CD8-positive, alpha-beta memory T cell (primary cell): ENCODE results near the gene DPAGT1. TPM values are rescaled to one million over a fixed set of nuclear protein-coding genes. Genes with fewer than 3 reads are reported as not detected.
"Not testable (repeated sequence)": the region's sequence is repeated elsewhere in the genome, so short reads cannot be mapped to it uniquely, and the experiment has no call there.

Source experiments
- CTCF ChIA-PET: fragments of 350-600 bp; sonication (Branson Sonifier 250); formaldehyde crosslinking; loops from one replicate; lab custom pipeline; 2021; ENCODE audit warnings: antibody characterized with exemption; lab: Charles Lee
- POLR2A ChIA-PET: fragments of 350-600 bp; sonication (Branson Sonifier 250); formaldehyde crosslinking; loops from one replicate; lab custom pipeline; 2021; ENCODE audit warnings: antibody characterized with exemption; lab: Charles Lee
- DNase-seq, 5 donors: peaks; one replicate each; pipeline versions ENCODE4 v3.0.0 to v3.0.0-alpha.2; 2020 to 2022; ENCODE audit warnings: mixed read lengths in 1 of 5
- H3K27ac ChIP-seq: one replicate; pipeline ENCODE4 v1.7.0; 2013; ENCODE audit warnings: low read depth, mild to moderate bottlenecking, low read length, moderate library complexity
- H3K27me3 ChIP-seq: 2 replicates; pipeline ENCODE4 v1.7.0; 2013; ENCODE audit warnings: low read length, mild to moderate bottlenecking; ENCODE audit not compliant: insufficient read depth, poor library complexity, severe bottlenecking
- H3K36me3 ChIP-seq: 2 replicates; pipeline ENCODE4 v1.7.0; 2013; ENCODE audit warnings: mild to moderate bottlenecking, low read length, moderate library complexity; ENCODE audit not compliant: insufficient read depth
- H3K4me1 ChIP-seq: 2 replicates; pipeline ENCODE4 v1.7.0; 2013; ENCODE audit warnings: mild to moderate bottlenecking, low read length, moderate library complexity; ENCODE audit not compliant: insufficient read depth
- H3K4me3 ChIP-seq: 2 replicates; pipeline ENCODE4 v1.7.0; 2013; ENCODE audit warnings: mild to moderate bottlenecking, low read length
- H3K9me3 ChIP-seq: 2 replicates; pipeline ENCODE4 v1.7.0; 2013; ENCODE audit warnings: mild to moderate bottlenecking, low read length
- H3K27ac Mint-ChIP-seq, 8 donors: one replicate each; pipeline ENCODE4 v1.8.0; 2020 to 2021; ENCODE audit warnings: mixed read lengths in 8 of 8, mild to moderate bottlenecking in 6 of 8, inconsistent platforms in 3 of 8, moderate library complexity in 3 of 8
- H3K27me3 Mint-ChIP-seq, 2 donors: one replicate each; pipeline ENCODE4 v1.8.0; 2020 to 2021; ENCODE audit warnings: mixed read lengths in 2 of 2, mild to moderate bottlenecking in 1 of 2, moderate library complexity in 1 of 2
- H3K36me3 Mint-ChIP-seq, 3 donors: one replicate each; pipeline ENCODE4 v1.8.0; 2020 to 2021; ENCODE audit warnings: mixed read lengths in 3 of 3, inconsistent platforms in 1 of 3, mild to moderate bottlenecking in 1 of 3
- H3K4me1 Mint-ChIP-seq, 3 donors: one replicate each; pipeline ENCODE4 v1.8.0; 2020 to 2021; ENCODE audit warnings: mixed read lengths in 3 of 3, inconsistent platforms in 1 of 3, mild to moderate bottlenecking in 1 of 3
- H3K4me3 Mint-ChIP-seq, 7 donors: one replicate each; pipeline ENCODE4 v1.8.0; 2020 to 2021; ENCODE audit warnings: mixed read lengths in 7 of 7, mild to moderate bottlenecking in 6 of 7, moderate library complexity in 4 of 7, inconsistent platforms in 2 of 7
- H3K9me3 Mint-ChIP-seq, 5 donors: one replicate each; pipeline ENCODE4 v1.8.0; 2020 to 2022; ENCODE audit warnings: mixed read lengths in 5 of 5, mild to moderate bottlenecking in 3 of 5, moderate library complexity in 2 of 5, inconsistent platforms in 1 of 5
- polyA plus RNA-seq: library from polyadenylated mRNA; unstranded; fragments of 300-500 nt; fragmentation: Illumina TruSeq; gene quantifications from one replicate; pipeline ENCODE4 v1.2.3, GENCODE V29; 2021
- total RNA-seq, 2 experiments: library from RNA; stranded (reverse); gene quantifications; one replicate each; pipeline ENCODE4 v1.2.3, GENCODE V29; 2021

Gene DPAGT1
- total and polyA plus RNA-seq, 3 experiments from 2014 or later = 45.7 to 78.6 (median 69.7) TPM

DNA sequence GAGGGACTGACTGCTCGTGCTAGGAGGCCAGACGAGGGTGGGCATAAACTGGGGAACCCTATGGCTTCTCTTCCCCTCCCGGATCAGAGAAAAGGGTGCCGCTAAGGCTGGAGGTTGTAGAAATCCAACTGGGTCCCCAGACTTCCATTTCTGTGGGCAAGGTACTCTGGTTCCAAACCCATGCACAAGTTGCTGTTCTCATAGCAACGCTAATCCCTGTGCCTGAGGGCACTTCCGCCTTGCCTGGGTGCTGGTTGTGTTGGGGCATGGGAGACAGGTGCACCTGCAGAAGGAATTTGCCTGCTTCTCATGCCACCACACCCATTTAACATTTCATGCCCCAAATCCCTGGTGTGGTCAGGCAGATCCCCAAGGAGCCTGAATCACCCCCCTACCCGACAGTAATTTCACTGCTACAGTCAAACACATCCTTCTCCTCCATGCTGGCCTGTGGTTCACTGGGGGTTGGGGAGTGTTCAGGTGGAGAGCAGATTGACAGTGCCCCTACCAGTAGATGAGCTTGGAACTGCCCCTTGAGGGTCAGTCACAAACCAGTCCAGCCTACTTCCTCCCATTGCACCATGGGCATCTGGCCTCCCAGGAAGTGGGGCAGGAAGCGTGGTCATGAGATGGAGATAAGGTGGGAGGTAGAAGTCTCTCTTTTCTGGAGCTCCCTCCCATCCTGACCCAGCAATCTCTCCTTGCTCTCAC, 6.6 kb upstream of the DPAGT1 start:
- no peaks in the 10 kb centered on the region for H3K27me3 ChIP-seq
- ChIA-PET CTCF (interaction anchor here (1.0 to 1.8 kb wide), 3 partner anchors 14 to 104 kb away, joined by 3 to 5 read pairs (median 3); a partner anchor contains a TSS), POLR2A (interaction anchor here (0.5 to 2.8 kb wide), 5 partner anchors 10 to 40 kb away, joined by 3 to 22 read pairs (median 9); partner anchors contain the start of genes HINFP and VPS11)
- peaks cover 19% of the 10 kb centered on the region for H3K36me3 ChIP-seq
- Mint-ChIP-seq H3K4me3 (peak overlapping the region; percentile 88 to 98 (median 91)), H3K27me3 (no peaks in the 10 kb centered on the region), H3K36me3 (peaks cover 5 to 39% (median 6%) of the 10 kb centered on the region in 3 donors), H3K9me3 (no peaks in the 10 kb centered on the region), H3K4me1 (peaks cover 38 to 48% (median 43%) of the 10 kb centered on the region in 3 donors), H3K27ac (peak overlapping the region; percentile 79 to 93 (median 90))
- peak in 3 of 5 donors; percentile 30 to 58 (median 55) for DNase-seq
- peak overlapping the region; percentile 90 for H3K4me3 ChIP-seq
- peak overlapping the region; percentile 82 for H3K27ac ChIP-seq
- no peaks in the 10 kb centered on the region for H3K9me3 ChIP-seq
- H3K4me1 ChIP-seq = peaks cover 36% of the 10 kb centered on the region

DNA sequence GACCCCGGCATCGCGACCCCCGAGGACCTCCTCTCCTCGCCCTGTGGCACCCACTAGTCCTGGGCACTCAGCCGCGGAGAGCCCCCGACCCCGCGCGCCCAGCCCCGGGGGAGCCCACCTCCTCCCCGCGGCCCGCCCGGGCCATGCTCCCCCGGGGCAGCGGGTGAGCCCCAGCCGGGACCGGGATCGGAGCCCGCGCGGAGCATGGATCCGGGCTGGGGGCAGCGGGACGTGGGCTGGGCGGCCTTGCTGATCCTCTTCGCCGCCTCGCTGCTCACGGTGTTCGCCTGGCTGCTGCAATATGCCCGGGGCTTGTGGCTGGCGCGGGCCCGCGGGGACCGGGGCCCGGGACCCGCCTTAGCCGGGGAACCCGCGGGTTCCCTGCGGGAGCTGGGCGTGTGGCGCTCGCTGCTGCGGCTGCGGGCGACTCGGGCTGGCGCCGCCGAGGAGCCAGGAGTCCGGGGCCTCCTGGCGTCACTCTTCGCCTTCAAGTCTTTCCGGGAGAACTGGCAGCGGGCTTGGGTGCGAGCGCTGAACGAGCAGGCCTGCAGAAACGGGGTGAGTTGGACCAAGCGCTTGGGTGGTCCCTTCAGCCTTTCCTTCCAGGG, 6.0 kb upstream of the DPAGT1 start:
- Mint-ChIP-seq H3K9me3 (no peaks in the 10 kb centered on the region), H3K4me1 (peaks cover 38 to 52% (median 47%) of the 10 kb centered on the region in 3 donors), H3K36me3 (peaks cover 5 to 32% (median 6%) of the 10 kb centered on the region in 3 donors), H3K27ac (peak overlapping the region; percentile 79 to 93 (median 90)), H3K4me3 (peak overlapping the region; percentile 88 to 98 (median 91)), H3K27me3 (no peaks in the 10 kb centered on the region)
- no peaks in the 10 kb centered on the region for H3K27me3 ChIP-seq
- H3K36me3 ChIP-seq = peaks cover 13% of the 10 kb centered on the region
- ChIA-PET CTCF (interaction anchor here (0.7 to 1.2 kb wide), 4 partner anchors 30 to 98 kb away, joined by 3 to 4 read pairs (median 4); partner anchors contain the start of genes CBL and VPS11), POLR2A (interaction anchor here (0.5 to 2.8 kb wide), 6 partner anchors 11 to 90 kb away, joined by 3 to 22 read pairs (median 8); partner anchors contain the start of genes HINFP, RPS25, TRAPPC4 and VPS11)
- H3K27ac ChIP-seq = peak overlapping the region; percentile 82
- peak overlapping the region; percentile 90 for H3K4me3 ChIP-seq
- no peak for DNase-seq
- peaks cover 43% of the 10 kb centered on the region for H3K4me1 ChIP-seq
- no peaks in the 10 kb centered on the region for H3K9me3 ChIP-seq

DNA sequence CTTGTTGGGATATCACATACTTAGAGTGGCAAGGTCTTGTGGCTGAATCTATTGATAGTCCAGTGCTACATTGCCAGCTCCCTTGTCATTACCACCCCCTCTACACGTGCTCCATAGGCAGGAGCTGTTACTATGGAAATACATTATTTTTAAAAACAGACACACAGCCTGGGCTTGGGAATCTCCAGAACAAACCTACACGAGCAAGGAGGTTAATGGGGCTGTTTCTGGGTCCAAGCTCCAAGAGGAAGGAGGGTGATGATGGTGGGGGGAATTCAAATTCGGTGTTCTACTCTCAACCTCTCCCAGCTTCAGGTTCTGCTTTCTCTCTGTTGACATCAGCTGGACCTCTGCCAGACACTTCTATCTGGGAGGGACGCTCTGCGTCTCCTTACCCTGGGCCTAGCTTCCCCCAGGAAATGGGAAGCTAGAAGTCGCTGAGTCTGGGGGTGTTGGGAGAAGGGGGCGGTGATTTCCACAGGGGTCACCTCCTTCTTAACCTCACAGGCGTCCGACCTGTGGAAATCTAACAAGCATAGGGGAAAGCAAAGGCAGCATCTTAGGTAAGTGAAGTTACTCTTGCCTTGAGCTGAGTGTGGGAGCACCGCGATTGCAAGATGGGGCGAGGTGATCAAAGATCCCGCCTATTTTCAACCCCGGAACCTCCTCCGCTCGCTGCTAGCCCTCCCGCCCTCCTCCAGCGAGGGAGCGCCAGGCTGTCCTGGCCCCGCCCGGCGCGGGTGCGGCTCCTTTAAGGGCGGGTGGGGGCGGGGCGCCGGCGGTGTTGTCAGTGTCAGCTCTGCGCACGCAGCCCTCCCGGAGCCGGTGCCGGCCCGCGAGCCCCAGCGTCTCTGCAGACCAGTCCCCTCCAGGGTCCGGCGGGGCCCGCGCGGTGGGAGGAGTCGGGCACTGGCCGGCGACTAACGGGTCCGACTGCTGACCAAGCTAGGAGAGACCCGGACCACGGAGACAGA, 5.2 kb upstream of the DPAGT1 start, which contains the start of gene C2CD2L:
Gene C2CD2L, plus strand, starts transcription at position 781 of the 974 bp plus-strand sequence. CDS start 398 bp downstream, outside the sequence.
- no peaks in the 10 kb centered on the region for H3K9me3 Mint-ChIP-seq

DNA sequence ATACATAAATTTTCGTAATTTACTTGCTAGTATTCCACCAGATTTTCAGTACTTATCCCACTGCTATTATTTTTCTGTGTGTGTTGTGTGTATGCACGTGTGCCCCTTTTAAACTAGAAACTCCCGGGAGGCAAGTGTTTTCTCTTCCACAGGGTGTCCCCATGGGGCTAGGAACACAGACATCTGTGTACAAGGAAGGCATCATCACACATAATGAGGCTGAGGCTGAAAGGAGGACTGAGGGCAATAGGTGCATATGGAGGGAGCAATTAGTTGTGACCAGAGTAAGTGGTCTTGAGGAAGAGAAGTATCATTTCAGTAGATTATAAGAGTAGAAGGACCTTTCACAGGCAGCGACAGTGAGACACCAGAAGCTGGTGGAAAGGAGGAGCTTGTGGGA, 2.1 kb upstream of the DPAGT1 start:
- POLR2A ChIA-PET = no interaction called here
- Histone ChIP-seq H3K4me1 (peaks cover 45% of the 10 kb centered on the region), H3K36me3 (no peaks in the 10 kb centered on the region), H3K27me3 (no peaks in the 10 kb centered on the region), H3K4me3 (no peak overlapping the region), H3K27ac (no peak overlapping the region), H3K9me3 (no peaks in the 10 kb centered on the region)
- H3K4me3 Mint-ChIP-seq = peak overlapping the region in 6 of 7 donors; percentile 49 to 91 (median 72)
- H3K36me3 Mint-ChIP-seq = peaks cover 0 to 22% (median 3%) of the 10 kb centered on the region in 3 donors
- CTCF ChIA-PET = no interaction called here
- peak overlapping the region in 6 of 8 donors; percentile 61 to 86 (median 78) for H3K27ac Mint-ChIP-seq
- no peak for DNase-seq
- H3K9me3 Mint-ChIP-seq = no peaks in the 10 kb centered on the region
- no peaks in the 10 kb centered on the region for H3K27me3 Mint-ChIP-seq
- H3K4me1 Mint-ChIP-seq = peaks cover 48 to 65% (median 61%) of the 10 kb centered on the region in 3 donors

More for the DNA sequence above, 5.2 kb upstream of the DPAGT1 start, which contains the start of gene C2CD2L:
- peak; percentile 83 to 90 (median 85) for DNase-seq
- peak within 1 kb of the TSS; percentile 79 to 93 (median 91) for H3K27ac Mint-ChIP-seq
- no peaks in the 10 kb centered on the region for H3K9me3 ChIP-seq
- H3K36me3 ChIP-seq = peaks cover 9% of the 10 kb centered on the region
- H3K27ac ChIP-seq = peak within 1 kb of the TSS; percentile 82
- peak within 1 kb of the TSS; percentile 90 for H3K4me3 ChIP-seq
- peaks cover 46 to 60% (median 54%) of the 10 kb centered on the region in 3 donors for H3K4me1 Mint-ChIP-seq
- POLR2A ChIA-PET = interaction anchor here (0.6 to 2.8 kb wide), 9 partner anchors 8 to 122 kb away, joined by 3 to 22 read pairs (median 7); partner anchors contain the start of genes CBL, HINFP, HMBS and RPS25
- peaks cover 3 to 32% (median 6%) of the 10 kb centered on the region in 3 donors for H3K36me3 Mint-ChIP-seq
- peak within 1 kb of the TSS; percentile 88 to 98 (median 91) for H3K4me3 Mint-ChIP-seq
- H3K4me1 ChIP-seq = peaks cover 46% of the 10 kb centered on the region
- no peaks in the 10 kb centered on the region for H3K27me3 ChIP-seq
- H3K27me3 Mint-ChIP-seq = no peaks in the 10 kb centered on the region
- CTCF ChIA-PET = interaction anchor here (0.7 to 1.4 kb wide), 8 partner anchors 11 to 217 kb away, joined by 3 to 9 read pairs (median 4); partner anchors contain the start of genes CBL, HINFP and VPS11

DNA sequence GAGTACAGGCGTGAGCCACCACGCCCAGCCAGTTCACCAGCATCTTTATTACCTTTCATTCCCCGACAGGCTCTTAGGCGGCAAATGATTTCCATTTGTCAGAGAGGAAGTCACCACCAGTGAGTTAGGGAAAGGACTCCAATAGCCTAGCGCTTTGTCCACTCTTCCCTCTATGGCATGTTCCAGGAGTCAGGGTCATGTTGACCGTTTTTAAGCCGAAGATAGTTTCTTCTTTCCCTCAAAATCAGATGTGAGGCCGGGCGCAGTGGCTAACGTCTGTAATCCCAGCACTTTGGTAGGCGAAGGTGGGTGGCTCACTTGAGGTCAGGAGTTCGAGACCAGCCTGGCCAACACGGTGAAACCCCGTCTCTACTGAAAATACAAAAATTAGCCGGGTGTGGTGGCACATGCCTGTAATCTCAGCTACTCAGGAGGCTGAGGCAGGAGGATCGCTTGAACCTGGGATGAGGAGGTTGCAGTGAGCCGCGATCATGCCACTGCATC, 1.6 kb upstream of the DPAGT1 start:
- H3K27me3 ChIP-seq, H3K9me3 Mint-ChIP-seq, H3K9me3 ChIP-seq, H3K27ac ChIP-seq, DNase-seq, H3K27me3 Mint-ChIP-seq, H3K4me3 ChIP-seq, H3K36me3 ChIP-seq: not testable (repeated sequence)
- Mint-ChIP-seq H3K4me1 (peaks cover 43 to 65% (median 61%) of the 10 kb centered on the region in 3 donors), H3K27ac (peak overlapping the region in 7 of 8 donors; percentile 24 to 100 (median 78)), H3K36me3 (peaks cover 0 to 27% (median 8%) of the 10 kb centered on the region in 3 donors), H3K4me3 (peak overlapping the region in 6 of 7 donors; percentile 39 to 98 (median 97))
- POLR2A ChIA-PET = interaction anchor here (1.1 to 2.3 kb wide), 3 partner anchors 18 to 173 kb away, joined by 4 to 11 read pairs (median 6); partner anchors contain the start of gene HINFP
- CTCF ChIA-PET = interaction anchor here (0.7 to 2.1 kb wide), 6 partner anchors 7 to 314 kb away, joined by 3 to 10 read pairs (median 4); partner anchors contain the start of genes HMBS and VPS11
- H3K4me1 ChIP-seq = peaks cover 40% of the 10 kb centered on the region

DNA sequence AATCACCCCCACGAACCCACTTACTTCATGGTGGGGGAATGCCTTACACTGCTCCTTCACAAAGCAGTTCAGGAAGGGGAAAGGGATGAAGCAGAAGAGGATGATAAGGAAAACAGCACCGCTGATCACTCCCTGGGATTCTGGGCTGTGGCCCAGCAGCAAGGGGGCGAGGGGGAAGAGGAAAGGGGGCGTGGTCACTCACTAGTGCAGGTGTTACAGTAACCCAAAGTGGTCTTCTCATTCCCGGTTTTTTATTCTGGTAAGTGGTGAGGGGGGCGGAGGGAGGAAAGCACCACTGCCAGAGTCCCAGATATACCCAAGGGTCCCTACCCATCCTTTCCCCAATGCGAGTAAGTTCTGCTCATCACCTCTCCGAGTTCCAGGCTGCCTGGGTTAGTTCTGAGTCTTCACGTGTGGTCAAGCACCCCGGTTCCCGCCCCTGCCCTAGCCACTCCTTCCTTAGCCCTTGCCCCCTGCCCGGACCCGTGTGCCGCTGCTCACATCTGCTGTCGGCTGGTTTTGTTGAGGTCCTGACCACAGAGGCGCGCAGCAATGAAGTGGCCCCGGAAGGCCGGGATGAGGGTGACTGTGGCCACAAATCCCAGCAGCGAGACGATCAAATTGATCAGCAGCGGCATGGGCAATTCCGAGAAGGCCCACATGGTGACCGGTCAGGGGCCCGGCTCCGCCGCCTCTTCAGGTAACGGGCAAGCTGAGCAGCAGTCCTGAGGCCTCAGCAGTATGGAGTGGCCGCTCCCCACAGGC, 477 bp downstream of the DPAGT1 start:
- peak overlapping the region; percentile 88 to 99 (median 98) for H3K4me3 Mint-ChIP-seq
- no peaks in the 10 kb centered on the region for H3K27me3 Mint-ChIP-seq
- Histone ChIP-seq H3K4me3 (peak overlapping the region; percentile 97), H3K9me3 (no peaks in the 10 kb centered on the region), H3K4me1 (peaks cover 31% of the 10 kb centered on the region), H3K36me3 (peaks cover 10% of the 10 kb centered on the region), H3K27me3 (no peaks in the 10 kb centered on the region), H3K27ac (peak overlapping the region; percentile 95)
- ChIA-PET POLR2A (interaction anchor here (0.9 to 2.3 kb wide), 8 partner anchors 11 to 797 kb away, joined by 3 to 14 read pairs (median 6); partner anchors contain the start of genes HINFP, HMBS, RPS25 and TRAPPC4), CTCF (interaction anchor here (0.8 to 2.1 kb wide), 5 partner anchors 9 to 45 kb away, joined by 3 to 5 read pairs (median 5); no protein-coding TSS in a partner anchor)
- H3K36me3 Mint-ChIP-seq = peaks cover 0 to 39% (median 17%) of the 10 kb centered on the region in 3 donors
- DNase-seq = no peak
- H3K4me1 Mint-ChIP-seq = peaks cover 36 to 60% (median 56%) of the 10 kb centered on the region in 3 donors
- H3K27ac Mint-ChIP-seq = peak overlapping the region; percentile 93 to 100 (median 98)
- no peaks in the 10 kb centered on the region for H3K9me3 Mint-ChIP-seq
